Gastrocnemius medialis (tissue), 4 donors: Measurements from ENCODE around the gene TDP2. TPM values are rescaled to one million over a fixed set of nuclear protein-coding genes. Genes with fewer than 3 reads are reported as not detected.
"Not testable (repeated sequence)": the region's sequence is repeated elsewhere in the genome, so short reads cannot be mapped to it uniquely, and the experiment has no call there.

Experiments used
- ATAC-seq, 2 donors: fragments of 150-250 bp; one replicate each; pipeline ENCODE4 v1.9.1; 2016
- DNase-seq, 2 donors: peaks; one replicate each; pipeline ENCODE4 v3.0.0-alpha.2; 2019
- H3K27ac ChIP-seq, 4 donors: fragments of 200-600 bp; sonication (generic); 1 replicate in 1 of 4; 2 replicates in 3 of 4; pipeline ENCODE4 v1.5.1; 2016 to 2018; ENCODE audit warnings: mild to moderate bottlenecking in 2 of 4, moderate library complexity in 1 of 4
- H3K27me3 ChIP-seq, 3 donors: fragments of 200-600 bp; sonication (generic) in 2 of 3; 1 replicate in 1 of 3; 2 replicates in 2 of 3; pipeline versions ENCODE4 v1.5.1 to v1.6.0; 2016 to 2019; ENCODE audit warnings: mild to moderate bottlenecking in 1 of 3, moderate library complexity in 1 of 3
- H3K36me3 ChIP-seq, 2 donors: fragments of 200-600 bp; sonication (generic) in 1 of 2; one replicate each; pipeline ENCODE4 v1.5.1; 2017 to 2018
- H3K4me1 ChIP-seq, 2 donors: fragments of 200-600 bp; sonication (generic) in 1 of 2; one replicate each; pipeline ENCODE4 v1.5.1; 2016 to 2017; ENCODE audit warnings: mild to moderate bottlenecking in 2 of 2
- H3K4me3 ChIP-seq, 4 donors: fragments of 200-600 bp; sonication (generic) in 3 of 4; 1 replicate in 1 of 4; 2 replicates in 3 of 4; pipeline ENCODE4 v1.5.1; 2016 to 2019; ENCODE audit warnings: mild to moderate bottlenecking in 2 of 4
- H3K9me3 ChIP-seq, 3 donors: fragments of 200-600 bp; sonication (generic) in 2 of 3; 1 replicate in 1 of 3; 2 replicates in 2 of 3; pipeline ENCODE4 v1.5.1; 2016 to 2019
- POLR2A ChIP-seq, 2 donors: fragments of 450-650 bp; IDR thresholded peaks; one replicate each; pipeline ENCODE4 v1.6.1; 2017; ENCODE audit warnings: antibody characterized with exemption in 2 of 2, mild to moderate bottlenecking in 2 of 2, moderate library complexity in 2 of 2
- in situ Hi-C, 4 donors: fragments of 200-750 bp; cut with MboI; loops; one replicate each; pipeline versions ENCODE4 v1.15.0 to v1.8.0; 2017; ENCODE audit warnings: low sequenced_read_pairs in 4 of 4
- intact Hi-C: fragments of 100-400 bp; cut with DNase I; formaldehyde crosslinking; loops from one replicate; pipeline ENCODE4 v1.15.1; 2023; ENCODE audit warnings: low total_unique reads
- total RNA-seq, 4 donors: library from RNA; depleted of rRNA; stranded (reverse); fragments of >200 nt; gene quantifications; one replicate each; pipeline versions ENCODE4 v1.1.0 to v1.2.3, GENCODE V29; 2016
- TF ChIP-seq, protein P1 (sequence below), 5 experiments: fragments of 450-650 bp in 3 of 5; fragments of 200-600 bp in 2 of 5; sonication (generic) in 2 of 5; IDR thresholded peaks in 4 of 5; conservative IDR thresholded peaks in 1 of 5; 1 replicate in 4 of 5; 2 replicates in 1 of 5; pipeline ENCODE4 v1.5.1; 2016 to 2019; ENCODE audit warnings: antibody characterized with exemption in 5 of 5, mild to moderate bottlenecking in 3 of 5, moderate library complexity in 3 of 5

The TDP2 gene
- total RNA-seq, 4 donors from 2014 or later: 17.6 to 44.2 (median 21.7) TPM

DNA sequence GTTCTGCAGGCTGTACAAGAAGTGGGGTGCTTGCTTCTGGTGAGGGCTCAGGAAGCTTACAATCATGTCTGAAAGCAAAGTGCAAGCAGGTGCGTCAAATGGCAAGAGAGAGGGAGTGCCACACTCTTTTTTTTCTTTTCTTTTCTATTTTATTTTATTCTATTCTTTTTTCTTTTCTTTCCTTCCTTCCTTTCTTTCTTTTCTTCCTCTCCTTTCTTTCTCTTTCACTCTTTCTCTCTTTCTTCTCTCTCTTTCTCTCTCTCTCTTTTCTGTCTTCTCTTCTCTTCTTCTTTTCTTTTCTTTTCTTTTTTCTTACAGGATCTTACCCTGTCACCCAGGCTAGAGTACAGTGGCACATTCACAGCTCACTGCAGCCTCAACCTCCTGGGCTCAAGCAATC is 19.7 kb upstream of the TDP2 start:
- no peaks in the 10 kb centered on the region for H3K9me3 ChIP-seq
- in situ Hi-C loops: no loop called here
- ATAC-seq (no peak), DNase-seq (no peak)
- H3K27me3 ChIP-seq: no peaks in the 10 kb centered on the region
- H3K4me3 ChIP-seq: no peak overlapping the region
- TF ChIP-seq, protein P1, sequence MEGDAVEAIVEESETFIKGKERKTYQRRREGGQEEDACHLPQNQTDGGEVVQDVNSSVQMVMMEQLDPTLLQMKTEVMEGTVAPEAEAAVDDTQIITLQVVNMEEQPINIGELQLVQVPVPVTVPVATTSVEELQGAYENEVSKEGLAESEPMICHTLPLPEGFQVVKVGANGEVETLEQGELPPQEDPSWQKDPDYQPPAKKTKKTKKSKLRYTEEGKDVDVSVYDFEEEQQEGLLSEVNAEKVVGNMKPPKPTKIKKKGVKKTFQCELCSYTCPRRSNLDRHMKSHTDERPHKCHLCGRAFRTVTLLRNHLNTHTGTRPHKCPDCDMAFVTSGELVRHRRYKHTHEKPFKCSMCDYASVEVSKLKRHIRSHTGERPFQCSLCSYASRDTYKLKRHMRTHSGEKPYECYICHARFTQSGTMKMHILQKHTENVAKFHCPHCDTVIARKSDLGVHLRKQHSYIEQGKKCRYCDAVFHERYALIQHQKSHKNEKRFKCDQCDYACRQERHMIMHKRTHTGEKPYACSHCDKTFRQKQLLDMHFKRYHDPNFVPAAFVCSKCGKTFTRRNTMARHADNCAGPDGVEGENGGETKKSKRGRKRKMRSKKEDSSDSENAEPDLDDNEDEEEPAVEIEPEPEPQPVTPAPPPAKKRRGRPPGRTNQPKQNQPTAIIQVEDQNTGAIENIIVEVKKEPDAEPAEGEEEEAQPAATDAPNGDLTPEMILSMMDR (IDR thresholded peaks at IDR 0.05 in 4 of 5, conservative IDR thresholded peaks at IDR 0.05 in 1 of 5): no peak
- no peak for TF ChIP-seq POLR2A (IDR thresholded peaks at IDR 0.05)
- H3K36me3 ChIP-seq: no peaks in the 10 kb centered on the region
- intact Hi-C loops: no loop called here
- no peak overlapping the region for H3K27ac ChIP-seq
- H3K4me1 ChIP-seq: peaks cover 0 to 10% of the 10 kb centered on the region in 2 donors

DNA sequence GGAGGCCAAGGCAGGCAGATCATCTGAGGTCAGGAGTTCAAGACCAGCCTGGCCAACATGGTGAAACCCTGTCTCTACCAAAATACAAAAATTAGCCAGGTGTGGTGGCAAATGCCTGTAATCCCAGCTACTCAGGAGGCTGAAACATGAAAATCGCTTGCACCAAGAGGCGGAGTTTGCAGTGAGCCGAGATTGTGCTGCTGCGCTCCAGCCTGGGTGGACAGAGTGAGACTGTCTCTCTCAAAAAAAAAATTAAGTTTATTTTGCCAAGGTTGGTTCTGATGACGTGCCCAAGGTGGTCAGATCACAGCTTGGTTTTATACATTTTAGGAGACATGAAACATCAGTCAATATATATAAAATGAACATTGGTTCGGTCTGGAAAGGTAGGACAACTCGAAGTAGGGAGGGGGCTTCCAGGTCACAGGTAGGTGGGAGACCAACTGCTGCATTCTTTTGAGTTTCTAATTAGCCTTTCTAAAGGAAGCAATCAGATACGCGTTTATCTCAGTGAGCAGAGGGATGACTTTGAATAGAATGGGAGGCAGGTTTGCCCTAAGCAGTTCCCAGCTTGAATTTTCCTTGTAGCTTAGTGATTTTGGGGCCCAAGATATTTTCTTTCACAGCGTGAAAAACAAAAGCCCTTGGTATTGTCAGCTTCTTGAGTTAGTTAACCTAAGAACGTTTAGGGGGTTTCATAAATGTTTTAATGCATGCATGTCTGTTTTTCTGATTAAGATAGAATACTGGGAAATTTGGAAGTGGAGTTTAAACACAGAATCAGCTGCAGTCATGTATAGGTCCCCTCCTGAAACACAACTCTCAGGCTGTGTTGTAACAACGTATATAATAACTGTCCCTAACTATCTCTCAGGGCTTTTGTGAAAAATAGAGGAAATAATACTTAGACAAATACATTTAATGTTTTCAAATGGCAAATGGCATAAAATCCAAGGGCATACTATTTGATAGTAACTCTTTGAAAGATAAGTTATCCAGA is 16.9 kb upstream of the TDP2 start:
- H3K36me3 ChIP-seq: no peaks in the 10 kb centered on the region

DNA sequence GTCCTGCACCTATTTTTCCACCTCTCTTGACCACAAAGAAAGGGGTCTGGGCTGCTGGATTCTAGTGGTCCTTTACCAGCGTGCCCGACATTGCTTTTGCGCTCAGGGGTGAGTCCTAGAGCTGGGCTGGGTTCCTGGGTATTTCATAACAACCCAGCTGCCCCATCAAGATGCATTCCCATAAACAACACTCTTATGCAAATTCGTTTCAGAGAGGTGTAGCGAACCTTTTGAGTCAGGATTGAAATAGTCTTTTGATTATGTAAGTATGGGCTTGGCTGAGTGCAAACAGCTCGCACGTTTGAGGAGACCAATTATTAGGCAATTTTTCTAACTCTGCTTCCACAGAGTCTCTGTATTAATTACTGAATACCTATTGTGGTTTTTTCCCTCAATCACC is 13.9 kb upstream of the TDP2 start:
- Histone ChIP-seq H3K36me3 (no peaks in the 10 kb centered on the region), H3K4me3 (no peak overlapping the region), H3K4me1 (no peaks in the 10 kb centered on the region), H3K27ac (no peak overlapping the region), H3K27me3 (no peaks in the 10 kb centered on the region), H3K9me3 (no peaks in the 10 kb centered on the region)
- TF ChIP-seq, protein P1 (IDR thresholded peaks at IDR 0.05 in 4 of 5, conservative IDR thresholded peaks at IDR 0.05 in 1 of 5): no peak
- no peak for TF ChIP-seq POLR2A (IDR thresholded peaks at IDR 0.05)
- ATAC-seq (no peak), DNase-seq (no peak)
- in situ Hi-C loops: no loop called here
- intact Hi-C loops: no loop called here

More for the DNA sequence above, 16.9 kb upstream of the TDP2 start:
- Histone ChIP-seq H3K27ac (no peak overlapping the region), H3K4me1 (no peaks in the 10 kb centered on the region), H3K9me3 (no peaks in the 10 kb centered on the region), H3K4me3 (no peak overlapping the region), H3K27me3 (no peaks in the 10 kb centered on the region)
- TF ChIP-seq, protein P1 (IDR thresholded peaks at IDR 0.05 in 4 of 5, conservative IDR thresholded peaks at IDR 0.05 in 1 of 5): no peak
- TF ChIP-seq POLR2A (IDR thresholded peaks at IDR 0.05): no peak
- ATAC-seq (no peak), DNase-seq (no peak)
- in situ Hi-C loops (no loop called here), intact Hi-C loops (no loop called here)

DNA sequence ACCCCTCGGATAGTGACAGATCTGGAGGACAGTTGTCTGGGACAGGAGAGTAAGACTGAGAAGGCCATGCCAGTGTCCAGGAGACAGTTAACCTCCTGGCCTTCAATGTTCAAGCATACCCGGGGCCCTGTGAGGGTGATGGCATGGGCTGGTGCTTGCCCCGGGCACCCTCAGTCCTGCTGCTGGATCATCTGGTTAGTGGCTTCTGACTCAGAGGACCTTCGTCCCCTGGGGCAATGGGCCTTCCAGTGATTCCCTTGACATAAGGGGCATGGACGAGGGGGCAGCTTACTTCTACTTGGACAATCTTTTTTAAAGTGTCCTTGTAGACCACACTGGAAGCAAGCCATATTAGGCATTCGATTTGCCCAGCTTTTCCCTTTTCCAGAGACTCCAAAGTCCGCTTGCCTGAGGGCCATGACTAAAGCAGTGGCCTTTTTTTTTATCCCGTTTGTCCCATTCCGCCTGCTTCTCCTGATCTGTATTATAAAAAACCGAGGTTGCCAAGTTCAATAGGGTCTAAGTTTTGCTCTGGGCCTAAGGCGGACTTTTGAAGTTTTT is 12.2 kb upstream of the TDP2 start:
- H3K27me3 ChIP-seq, ATAC-seq, H3K4me1 ChIP-seq, in situ Hi-C loops, H3K4me3 ChIP-seq, H3K9me3 ChIP-seq, intact Hi-C loops, H3K27ac ChIP-seq, H3K36me3 ChIP-seq, DNase-seq: not testable (repeated sequence)

DNA sequence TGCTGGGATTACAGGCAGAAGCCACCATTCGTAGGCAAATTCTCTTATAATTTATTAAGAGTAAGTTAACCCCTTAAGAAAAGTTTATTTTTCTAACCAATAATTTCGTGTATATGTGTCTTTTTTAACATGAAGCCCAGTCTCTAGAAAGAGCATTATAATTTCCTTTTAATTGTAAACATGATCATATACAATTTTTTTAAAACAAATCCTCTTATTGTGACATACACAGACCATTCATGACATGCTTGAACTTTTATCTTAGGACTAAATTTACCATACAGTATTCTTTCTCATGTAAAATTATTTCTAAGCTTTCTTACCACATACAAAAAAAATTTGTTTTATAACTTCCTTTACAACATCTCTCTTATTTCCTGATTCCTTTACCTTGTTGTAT is 6.9 kb upstream of the TDP2 start:
- H3K27ac ChIP-seq: no peak overlapping the region
- peaks cover 3% of the 10 kb centered on the region in 2 donors for H3K4me1 ChIP-seq
- peaks cover 0 to 5% of the 10 kb centered on the region in 2 donors for H3K36me3 ChIP-seq
- TF ChIP-seq, protein P1 (IDR thresholded peaks at IDR 0.05 in 4 of 5, conservative IDR thresholded peaks at IDR 0.05 in 1 of 5): no peak
- no peak for TF ChIP-seq POLR2A (IDR thresholded peaks at IDR 0.05)
- no peak overlapping the region for H3K4me3 ChIP-seq
- no peaks in the 10 kb centered on the region for H3K9me3 ChIP-seq
- no peaks in the 10 kb centered on the region for H3K27me3 ChIP-seq
- no peak for DNase-seq
- in situ Hi-C loops: no loop called here
- intact Hi-C loops: no loop called here
- no peak for ATAC-seq
